Right renal cortex interstitium (tissue), 3 donors: ENCODE measurements around the gene FBXW4. TPM values are rescaled to one million over a fixed set of nuclear protein-coding genes. Genes with fewer than 3 reads are reported as not detected.

Experiments used
- DNase-seq, 3 donors: peaks; one replicate each; pipeline ENCODE4 v3.0.0-alpha.2; 2013; ENCODE audit warnings: low read depth in 3 of 3, low spot score in 2 of 3
- polyA plus RNA-seq, 3 donors: library from polyadenylated mRNA; unstranded; fragments of 120-200 nt; gene quantifications; one replicate each; pipeline ENCODE4 v1.2.1, GENCODE V29; 2013; ENCODE audit not compliant: insufficient read length in 3 of 3

FBXW4 gene
- 10 to 100 TPM; 53.9 to 59.7 (median 57.4) TPM for polyA plus RNA-seq

GRCh38 chr10:101694674-101695403 is at the start of gene FBXW4:
TSS of gene FBXW4 (minus strand) at chr10:101695170. CDS start at chr10:101695105, 65 bp downstream.
- no peak for DNase-seq

GRCh38 chr10:101744267-101744666 is 49.3 kb upstream of the FBXW4 start:
- no peak for DNase-seq

- DNase-seq = no peak
These were observed 47.0 kb upstream of the FBXW4 start for GRCh38 chr10:101741938-101742337.

GRCh38 chr10:101736666-101737065 is 41.7 kb upstream of the FBXW4 start:
- DNase-seq = no peak

- DNase-seq = no peak
These were observed 37.1 kb upstream of the FBXW4 start for GRCh38 chr10:101732096-101732495.

- DNase-seq = no peak
These were observed 31.1 kb upstream of the FBXW4 start for GRCh38 chr10:101726115-101726387.

- DNase-seq = no peak
These were observed 30.5 kb upstream of the FBXW4 start for GRCh38 chr10:101725296-101726114.

GRCh38 chr10:101724446-101724845 is 29.5 kb upstream of the FBXW4 start:
- no peak for DNase-seq

GRCh38 chr10:101723176-101723575 is 28.2 kb upstream of the FBXW4 start:
- DNase-seq = no peak

- no peak for DNase-seq
These were observed 26.8 kb upstream of the FBXW4 start for GRCh38 chr10:101721806-101722205.

GRCh38 chr10:101720606-101721230 is 25.7 kb upstream of the FBXW4 start:
- no peak for DNase-seq

GRCh38 chr10:101718690-101719275 is 23.8 kb upstream of the FBXW4 start:
- no peak for DNase-seq

- no peak for DNase-seq
These were observed 22.1 kb upstream of the FBXW4 start for GRCh38 chr10:101716891-101717659.

- no peak for DNase-seq
These were observed 18.0 kb upstream of the FBXW4 start for GRCh38 chr10:101712997-101713396.

GRCh38 chr10:101710793-101711192 is 15.8 kb upstream of the FBXW4 start:
- DNase-seq = no peak

- no peak for DNase-seq
These were observed 15.2 kb upstream of the FBXW4 start for GRCh38 chr10:101710059-101710695.

- no peak for DNase-seq
These were observed 14.5 kb upstream of the FBXW4 start for GRCh38 chr10:101709359-101710058.

GRCh38 chr10:101708870-101709269 is 13.9 kb upstream of the FBXW4 start:
- no peak for DNase-seq

- DNase-seq = no peak
These were observed 13.1 kb upstream of the FBXW4 start for GRCh38 chr10:101708073-101708472.
